ENCODE measurements around the gene MAP3K20. TPM values are rescaled to one million over a fixed set of nuclear protein-coding genes. Genes with fewer than 3 reads are reported as not detected.

The MAP3K20 gene
- total RNA-seq, 5 donors from 2014 or later (not counting 1 experiment from before 2014, with no cell fraction given): 1.1 to 3.0 (median 1.4) TPM

DNA sequence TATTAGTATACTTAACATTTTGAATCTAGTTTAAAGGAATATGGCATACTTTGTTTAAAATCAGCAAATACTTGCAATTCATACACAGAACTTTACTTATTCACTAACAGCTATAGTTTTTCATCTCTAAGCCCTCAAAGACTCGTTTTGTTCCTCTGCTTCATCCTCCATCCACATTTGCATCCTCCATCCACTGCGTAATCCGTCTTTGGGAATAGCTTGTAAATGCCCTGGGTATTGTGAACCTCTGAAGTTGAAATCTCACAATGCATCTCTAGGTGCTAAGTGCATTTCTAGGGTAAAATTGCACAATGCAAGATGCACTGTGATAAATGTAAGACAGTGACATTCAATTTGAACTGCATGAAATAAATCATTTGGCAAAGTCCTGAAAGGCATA lies 163.2 kb downstream of the MAP3K20 start:
- 80% methylated on average over 1 of the region's 3 CpGs for WGBS (ENCODE audit: insufficient coverage)
- Mint-ChIP-seq H3K9me3 (no peaks in the 10 kb centered on the region), H3K27me3 (peaks cover 0 to 3% of the 10 kb centered on the region in 2 donors), H3K4me1 (no peaks in the 10 kb centered on the region), H3K27ac (no peak overlapping the region), H3K4me3 (no peak overlapping the region), H3K36me3 (no peaks in the 10 kb centered on the region)
- POLR2A ChIA-PET: interaction anchor here in 1 of 2 donors (0.6 kb wide), 1 partner anchor 10 kb away, joined by 3 read pairs; no protein-coding TSS in a partner anchor
- Histone ChIP-seq H3K4me1 (ENCODE audit: control insufficient read depth in 1 of 2, extremely low read depth in 1 of 2, insufficient read depth in 2 of 2, low read length in 2 of 2) (no peaks in the 10 kb centered on the region), H3K27ac (ENCODE audit: low read length) (no peak overlapping the region), H3K9me3 (no peaks in the 10 kb centered on the region), H3K4me3 (ENCODE audit: control insufficient read depth in 1 of 2, extremely low read depth in 1 of 2, low read length in 1 of 2) (no peak overlapping the region), H3K36me3 (ENCODE audit: control insufficient read depth in 2 of 2, extremely low read depth in 1 of 2, insufficient read depth in 1 of 2, low read length in 1 of 2) (no peaks in the 10 kb centered on the region), H3K27me3 (replicated peaks in 1 of 2; ENCODE audit: control insufficient read depth in 2 of 2, extremely low read depth in 1 of 2, insufficient read depth in 2 of 2, low read length in 1 of 2) (no peaks in the 10 kb centered on the region)
- CTCF ChIA-PET: no interaction called here
- DNase-seq (no peak), ATAC-seq (replicated peaks in 1 of 4) (no peak)

DNA sequence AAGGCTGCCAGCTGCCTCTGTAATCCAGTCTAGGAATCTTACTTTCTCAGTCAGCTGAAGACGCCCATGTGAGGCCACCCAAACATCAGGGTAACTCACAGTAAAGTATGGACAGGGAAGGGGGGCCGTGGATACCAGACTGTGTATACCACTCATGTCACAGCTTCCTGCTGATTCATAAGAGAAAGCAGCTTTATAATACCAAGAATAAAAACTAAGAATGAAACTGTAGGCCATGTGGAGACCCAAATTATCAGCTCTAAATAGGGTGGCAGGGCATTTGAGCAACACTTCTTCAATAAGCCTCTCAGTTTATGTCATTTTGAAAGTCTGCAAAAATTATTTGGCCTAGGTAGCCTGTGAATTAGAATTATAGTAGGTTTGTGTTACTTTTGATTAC lies 164.0 kb downstream of the MAP3K20 start:
- ATAC-seq (replicated peaks in 1 of 4) (no peak), DNase-seq (no peak)
- Mint-ChIP-seq H3K27ac (no peak overlapping the region), H3K4me1 (no peaks in the 10 kb centered on the region), H3K36me3 (no peaks in the 10 kb centered on the region), H3K4me3 (no peak overlapping the region), H3K27me3 (peaks cover 0 to 3% of the 10 kb centered on the region in 2 donors), H3K9me3 (no peaks in the 10 kb centered on the region)
- CTCF ChIA-PET: interaction anchor here in 1 of 2 donors (0.6 kb wide), 1 partner anchor 391 kb away, joined by 3 read pairs; no protein-coding TSS in a partner anchor
- Histone ChIP-seq H3K27me3 (replicated peaks in 1 of 2; ENCODE audit: control insufficient read depth in 2 of 2, extremely low read depth in 1 of 2, insufficient read depth in 2 of 2, low read length in 1 of 2) (no peaks in the 10 kb centered on the region), H3K4me1 (ENCODE audit: control insufficient read depth in 1 of 2, extremely low read depth in 1 of 2, insufficient read depth in 2 of 2, low read length in 2 of 2) (no peaks in the 10 kb centered on the region), H3K36me3 (ENCODE audit: control insufficient read depth in 2 of 2, extremely low read depth in 1 of 2, insufficient read depth in 1 of 2, low read length in 1 of 2) (no peaks in the 10 kb centered on the region), H3K4me3 (ENCODE audit: control insufficient read depth in 1 of 2, extremely low read depth in 1 of 2, low read length in 1 of 2) (no peak overlapping the region), H3K9me3 (no peaks in the 10 kb centered on the region), H3K27ac (ENCODE audit: low read length) (no peak overlapping the region)
- POLR2A ChIA-PET: interaction anchor here in 1 of 2 donors (0.6 kb wide), 2 partner anchors 11 to 335 kb away, joined by 3 read pairs; no protein-coding TSS in a partner anchor
- 57% methylated on average over 1 of the region's 2 CpGs for WGBS (ENCODE audit: insufficient coverage)

DNA sequence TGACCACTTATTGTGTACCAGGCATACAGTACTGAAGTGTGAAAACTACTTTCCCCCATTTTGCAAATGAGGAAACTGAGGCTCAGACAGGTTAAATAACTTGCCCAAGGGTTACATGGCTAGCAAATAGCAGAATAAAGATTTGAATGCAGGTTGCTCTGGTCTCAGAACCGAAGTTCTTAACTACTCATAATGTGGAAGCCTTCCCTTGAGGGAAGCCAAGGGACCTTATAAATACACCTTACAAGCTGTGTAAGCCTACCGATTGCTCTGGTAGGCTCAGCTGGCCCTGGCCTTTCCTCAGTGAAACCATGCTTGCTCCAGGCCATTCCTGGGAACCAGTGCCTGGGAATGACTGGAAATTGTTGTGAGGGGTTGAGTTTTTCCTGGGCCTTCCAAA lies 164.4 kb downstream of the MAP3K20 start:
- no peak overlapping the region for H3K4me3 ChIP-seq (ENCODE audit: control insufficient read depth in 1 of 2, extremely low read depth in 1 of 2, low read length in 1 of 2)
- no peak overlapping the region for H3K27ac ChIP-seq (ENCODE audit: low read length)
- Mint-ChIP-seq H3K36me3 (no peaks in the 10 kb centered on the region), H3K9me3 (no peaks in the 10 kb centered on the region), H3K27me3 (peaks cover 0 to 3% of the 10 kb centered on the region in 2 donors), H3K4me1 (no peaks in the 10 kb centered on the region), H3K4me3 (no peak overlapping the region), H3K27ac (no peak overlapping the region)
- CTCF ChIA-PET: interaction anchor here in 1 of 2 donors (0.6 kb wide), 1 partner anchor 391 kb away, joined by 3 read pairs; no protein-coding TSS in a partner anchor
- POLR2A ChIA-PET: no interaction called here
- no peaks in the 10 kb centered on the region for H3K27me3 ChIP-seq (replicated peaks in 1 of 2; ENCODE audit: control insufficient read depth in 2 of 2, extremely low read depth in 1 of 2, insufficient read depth in 2 of 2, low read length in 1 of 2)
- no peaks in the 10 kb centered on the region for H3K36me3 ChIP-seq (ENCODE audit: control insufficient read depth in 2 of 2, extremely low read depth in 1 of 2, insufficient read depth in 1 of 2, low read length in 1 of 2)
- WGBS (ENCODE audit: insufficient coverage): 25% methylated on average over 1 of the region's 2 CpGs
- no peaks in the 10 kb centered on the region for H3K9me3 ChIP-seq
- ATAC-seq (replicated peaks in 1 of 4): no peak
- no peak for DNase-seq
- no peaks in the 10 kb centered on the region for H3K4me1 ChIP-seq (ENCODE audit: control insufficient read depth in 1 of 2, extremely low read depth in 1 of 2, insufficient read depth in 2 of 2, low read length in 2 of 2)

DNA sequence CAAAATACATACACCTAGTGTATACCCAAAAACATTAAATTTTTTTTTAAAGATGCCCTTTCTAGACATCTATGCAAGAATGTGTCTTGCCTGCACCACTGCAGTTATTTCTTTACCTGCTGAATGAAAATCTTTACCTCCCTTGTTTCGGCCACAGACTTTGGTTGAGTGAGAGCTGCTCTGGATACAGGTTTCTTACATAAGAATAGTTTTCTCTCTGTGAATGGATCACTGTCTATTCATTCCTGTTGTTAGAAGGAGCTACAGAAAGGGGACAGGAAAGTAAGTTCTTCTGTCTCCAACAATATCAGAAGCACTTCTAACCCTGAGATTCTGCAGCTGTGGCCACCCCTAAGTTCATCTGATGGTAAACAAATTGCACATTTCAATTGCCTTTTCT lies 166.0 kb downstream of the MAP3K20 start:
- ChIA-PET POLR2A (no interaction called here), CTCF (no interaction called here)
- H3K4me3 ChIP-seq (ENCODE audit: control insufficient read depth in 1 of 2, extremely low read depth in 1 of 2, low read length in 1 of 2): no peak overlapping the region
- no peaks in the 10 kb centered on the region for H3K36me3 Mint-ChIP-seq
- H3K27ac Mint-ChIP-seq: no peak overlapping the region
- H3K27me3 Mint-ChIP-seq: peaks cover 0 to 3% of the 10 kb centered on the region in 2 donors
- H3K27ac ChIP-seq (ENCODE audit: low read length): no peak overlapping the region
- H3K9me3 ChIP-seq: no peaks in the 10 kb centered on the region
- no peak overlapping the region for H3K4me3 Mint-ChIP-seq
- H3K4me1 ChIP-seq (ENCODE audit: control insufficient read depth in 1 of 2, extremely low read depth in 1 of 2, insufficient read depth in 2 of 2, low read length in 2 of 2): no peaks in the 10 kb centered on the region
- no peaks in the 10 kb centered on the region for H3K4me1 Mint-ChIP-seq
- no CpG with 5 or more reads among the region's 1 CpG for WGBS (ENCODE audit: insufficient coverage)
- ATAC-seq (replicated peaks in 1 of 4): no peak
- DNase-seq: no peak
- H3K9me3 Mint-ChIP-seq: no peaks in the 10 kb centered on the region
- H3K27me3 ChIP-seq (replicated peaks in 1 of 2; ENCODE audit: control insufficient read depth in 2 of 2, extremely low read depth in 1 of 2, insufficient read depth in 2 of 2, low read length in 1 of 2): no peaks in the 10 kb centered on the region
- H3K36me3 ChIP-seq (ENCODE audit: control insufficient read depth in 2 of 2, extremely low read depth in 1 of 2, insufficient read depth in 1 of 2, low read length in 1 of 2): no peaks in the 10 kb centered on the region

GRCh38 chr2:173247156-173247555 lies 171.5 kb downstream of the MAP3K20 start:
- DNase-seq: no peak
- H3K4me3 ChIP-seq (ENCODE audit: control insufficient read depth in 1 of 2, extremely low read depth in 1 of 2, low read length in 1 of 2): no peak overlapping the region
- POLR2A ChIA-PET: no interaction called here

DNA sequence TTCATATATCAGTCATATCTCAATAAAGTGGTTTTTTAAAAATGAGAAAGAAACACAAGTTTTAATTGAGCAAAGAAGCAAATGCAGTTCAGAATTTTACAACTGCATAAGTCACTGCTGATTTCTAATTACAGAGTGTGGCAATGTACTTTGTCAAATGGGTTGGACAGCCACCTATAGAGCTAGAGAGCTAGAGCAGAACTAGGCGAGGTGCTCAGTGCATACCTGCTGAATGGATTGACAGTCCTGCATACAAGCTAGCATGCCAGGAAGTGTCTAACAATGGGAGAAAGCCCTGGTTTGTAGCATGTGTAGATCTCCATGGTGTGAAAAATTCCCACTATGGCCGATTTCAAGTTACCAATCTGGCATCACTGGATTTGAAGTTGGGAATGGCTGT lies 172.7 kb downstream of the MAP3K20 start:
- H3K4me3 ChIP-seq (ENCODE audit: control insufficient read depth in 1 of 2, extremely low read depth in 1 of 2, low read length in 1 of 2): no peak overlapping the region
- no peak overlapping the region for H3K27ac ChIP-seq (ENCODE audit: low read length)
- Mint-ChIP-seq H3K27me3 (peaks cover 0 to 6% of the 10 kb centered on the region in 2 donors), H3K9me3 (no peaks in the 10 kb centered on the region), H3K36me3 (no peaks in the 10 kb centered on the region), H3K27ac (no peak overlapping the region), H3K4me1 (no peaks in the 10 kb centered on the region), H3K4me3 (no peak overlapping the region)
- WGBS (ENCODE audit: insufficient coverage): no CpG with 5 or more reads among the region's 2 CpGs
- no peaks in the 10 kb centered on the region for H3K4me1 ChIP-seq (ENCODE audit: control insufficient read depth in 1 of 2, extremely low read depth in 1 of 2, insufficient read depth in 2 of 2, low read length in 2 of 2)
- H3K9me3 ChIP-seq: no peaks in the 10 kb centered on the region
- H3K36me3 ChIP-seq (ENCODE audit: control insufficient read depth in 2 of 2, extremely low read depth in 1 of 2, insufficient read depth in 1 of 2, low read length in 1 of 2): no peaks in the 10 kb centered on the region
- H3K27me3 ChIP-seq (replicated peaks in 1 of 2; ENCODE audit: control insufficient read depth in 2 of 2, extremely low read depth in 1 of 2, insufficient read depth in 2 of 2, low read length in 1 of 2): no peaks in the 10 kb centered on the region
- ATAC-seq (replicated peaks in 1 of 4) (no peak), DNase-seq (no peak)
- CTCF ChIA-PET: no interaction called here
- POLR2A ChIA-PET: no interaction called here

More at GRCh38 chr2:173247156-173247555, 171.5 kb downstream of the MAP3K20 start:
- Mint-ChIP-seq H3K4me1 (no peaks in the 10 kb centered on the region), H3K27ac (no peak overlapping the region), H3K4me3 (no peak overlapping the region), H3K9me3 (no peaks in the 10 kb centered on the region), H3K36me3 (no peaks in the 10 kb centered on the region), H3K27me3 (peaks cover 3% of the 10 kb centered on the region in 2 donors)
- Histone ChIP-seq H3K4me1 (ENCODE audit: control insufficient read depth in 1 of 2, extremely low read depth in 1 of 2, insufficient read depth in 2 of 2, low read length in 2 of 2) (no peaks in the 10 kb centered on the region), H3K27me3 (replicated peaks in 1 of 2; ENCODE audit: control insufficient read depth in 2 of 2, extremely low read depth in 1 of 2, insufficient read depth in 2 of 2, low read length in 1 of 2) (no peaks in the 10 kb centered on the region), H3K9me3 (no peaks in the 10 kb centered on the region), H3K36me3 (ENCODE audit: control insufficient read depth in 2 of 2, extremely low read depth in 1 of 2, insufficient read depth in 1 of 2, low read length in 1 of 2) (no peaks in the 10 kb centered on the region), H3K27ac (ENCODE audit: low read length) (no peak overlapping the region)
- CTCF ChIA-PET: no interaction called here
- WGBS (ENCODE audit: insufficient coverage): no CpG with 5 or more reads among the region's 2 CpGs
- ATAC-seq (replicated peaks in 1 of 4): no peak
